Thoracic aorta (tissue), 2 donors: Measurements from ENCODE around the gene TNNT2. TPM values are rescaled to one million over a fixed set of nuclear protein-coding genes. Genes with fewer than 3 reads are reported as not detected.

Experiments used
- ATAC-seq: fragments of 150-250 bp; one replicate; pipeline ENCODE4 v1.8.0; 2017; ENCODE audit warnings: low read depth; ENCODE audit not compliant: insufficient number of reproducible peaks, low FRiP score
- DNase-seq: peaks from one replicate; pipeline ENCODE4 v3.0.0-alpha.2; 2020; ENCODE audit warnings: low spot score
- H3K27ac ChIP-seq, 2 donors: fragments of 200-600 bp; sonication (generic); 1 replicate in 1 of 2; 2 replicates in 1 of 2; pipeline ENCODE4 v1.5.1; 2016; ENCODE audit warnings: mild to moderate bottlenecking in 2 of 2, moderate library complexity in 2 of 2
- H3K27me3 ChIP-seq: fragments of 200-600 bp; sonication (generic); replicated peaks from 2 replicates; pipeline ENCODE4 v1.6.0; 2016; ENCODE audit warnings: mild to moderate bottlenecking; ENCODE audit not compliant: insufficient read depth
- H3K36me3 ChIP-seq: fragments of 200-600 bp; sonication (generic); one replicate; pipeline ENCODE4 v1.5.1; 2016
- H3K4me1 ChIP-seq, 2 donors: fragments of 200-600 bp; sonication (generic); 1 replicate in 1 of 2; 2 replicates in 1 of 2; pipeline versions ENCODE4 v1.5.1 to v1.6.0; 2016; ENCODE audit warnings: low read depth in 2 of 2, mild to moderate bottlenecking in 1 of 2; ENCODE audit not compliant: control insufficient read depth in 1 of 2
- H3K4me3 ChIP-seq: fragments of 200-600 bp; sonication (generic); 2 replicates; pipeline ENCODE4 v1.5.1; 2016; ENCODE audit warnings: mild to moderate bottlenecking
- H3K9me3 ChIP-seq: fragments of 200-600 bp; sonication (generic); 2 replicates; pipeline ENCODE4 v1.5.1; 2016
- total RNA-seq, 2 donors: library from RNA; depleted of rRNA; stranded (reverse); fragments of >200 nt; gene quantifications; one replicate each; pipeline versions ENCODE4 v1.1.0 to v1.2.3, GENCODE V29; 2016
- TF ChIP-seq, protein P1 (sequence below): fragments of 200-600 bp; sonication (generic); IDR thresholded peaks from one replicate; pipeline ENCODE4 v1.5.1; 2019; ENCODE audit warnings: antibody characterized with exemption

TNNT2 gene
- total RNA-seq, 2 donors from 2014 or later: 0.21 TPM; not detected in 1

- no peak overlapping the region for H3K27ac ChIP-seq
- peak; percentile 24 for DNase-seq
- no peaks in the 10 kb centered on the region for H3K36me3 ChIP-seq
- peak; percentile 61 for ATAC-seq
- no peaks in the 10 kb centered on the region for H3K9me3 ChIP-seq
- H3K4me3 ChIP-seq: no peak overlapping the region
- H3K4me1 ChIP-seq: no peaks in the 10 kb centered on the region
- H3K27me3 ChIP-seq: no peaks in the 10 kb centered on the region
- TF ChIP-seq, protein P1, sequence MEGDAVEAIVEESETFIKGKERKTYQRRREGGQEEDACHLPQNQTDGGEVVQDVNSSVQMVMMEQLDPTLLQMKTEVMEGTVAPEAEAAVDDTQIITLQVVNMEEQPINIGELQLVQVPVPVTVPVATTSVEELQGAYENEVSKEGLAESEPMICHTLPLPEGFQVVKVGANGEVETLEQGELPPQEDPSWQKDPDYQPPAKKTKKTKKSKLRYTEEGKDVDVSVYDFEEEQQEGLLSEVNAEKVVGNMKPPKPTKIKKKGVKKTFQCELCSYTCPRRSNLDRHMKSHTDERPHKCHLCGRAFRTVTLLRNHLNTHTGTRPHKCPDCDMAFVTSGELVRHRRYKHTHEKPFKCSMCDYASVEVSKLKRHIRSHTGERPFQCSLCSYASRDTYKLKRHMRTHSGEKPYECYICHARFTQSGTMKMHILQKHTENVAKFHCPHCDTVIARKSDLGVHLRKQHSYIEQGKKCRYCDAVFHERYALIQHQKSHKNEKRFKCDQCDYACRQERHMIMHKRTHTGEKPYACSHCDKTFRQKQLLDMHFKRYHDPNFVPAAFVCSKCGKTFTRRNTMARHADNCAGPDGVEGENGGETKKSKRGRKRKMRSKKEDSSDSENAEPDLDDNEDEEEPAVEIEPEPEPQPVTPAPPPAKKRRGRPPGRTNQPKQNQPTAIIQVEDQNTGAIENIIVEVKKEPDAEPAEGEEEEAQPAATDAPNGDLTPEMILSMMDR: peak; percentile 84
Measured at GRCh38 chr1:201408176-201408833, 30.8 kb upstream of the TNNT2 start.

GRCh38 chr1:201406831-201407406 lies 29.4 kb upstream of the TNNT2 start:
- TF ChIP-seq, protein P1: no peak
- Histone ChIP-seq H3K4me1 (no peaks in the 10 kb centered on the region), H3K27ac (no peak overlapping the region), H3K9me3 (no peaks in the 10 kb centered on the region), H3K36me3 (no peaks in the 10 kb centered on the region), H3K4me3 (no peak overlapping the region), H3K27me3 (no peaks in the 10 kb centered on the region)
- no peak for ATAC-seq
- no peak for DNase-seq

GRCh38 chr1:201405484-201405831 lies 28.0 kb upstream of the TNNT2 start:
- no peaks in the 10 kb centered on the region for H3K9me3 ChIP-seq
- no peak overlapping the region for H3K27ac ChIP-seq
- no peak overlapping the region for H3K4me3 ChIP-seq
- ATAC-seq: no peak
- DNase-seq: no peak
- H3K27me3 ChIP-seq: no peaks in the 10 kb centered on the region
- H3K4me1 ChIP-seq: no peaks in the 10 kb centered on the region
- H3K36me3 ChIP-seq: no peaks in the 10 kb centered on the region
- TF ChIP-seq, protein P1: no peak

DNA sequence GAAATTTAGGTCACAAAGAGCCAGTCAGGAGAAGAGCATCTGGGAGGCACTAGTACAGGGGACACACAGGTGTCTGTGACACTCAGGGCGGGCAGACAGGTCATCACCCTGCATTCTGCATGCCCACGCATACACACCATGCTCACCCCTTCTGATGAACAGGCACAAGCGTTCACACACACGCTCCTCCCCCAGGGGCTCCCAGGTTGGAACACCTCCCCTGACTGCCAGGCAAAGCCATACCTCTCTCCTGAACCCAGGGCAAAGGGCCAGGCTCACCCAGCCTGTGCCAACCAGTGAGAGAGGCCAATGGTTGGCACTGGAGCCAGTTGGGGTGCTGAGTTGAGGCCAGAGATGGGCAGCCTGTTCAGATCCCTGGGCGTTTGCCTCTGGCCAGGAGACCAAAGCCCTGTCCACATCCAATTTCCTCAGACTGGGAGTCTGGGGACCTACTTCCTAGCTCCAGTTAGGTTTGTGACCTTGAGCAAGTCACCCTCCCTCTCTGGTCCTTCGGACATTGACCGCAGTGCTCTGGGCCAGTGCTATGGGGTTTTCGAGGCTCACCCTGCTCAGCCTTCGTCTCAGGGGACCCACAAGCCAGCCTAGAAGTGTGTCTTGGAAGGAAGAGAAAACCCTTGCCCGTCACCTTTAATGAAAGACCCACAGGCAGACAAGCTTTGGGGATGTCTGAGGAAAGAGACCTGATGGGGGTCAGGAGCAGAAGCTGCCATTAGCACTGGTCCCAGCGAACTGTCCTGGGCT lies 27.4 kb upstream of the TNNT2 start:
- Histone ChIP-seq H3K36me3 (no peaks in the 10 kb centered on the region), H3K27me3 (peaks cover 3% of the 10 kb centered on the region), H3K27ac (no peak overlapping the region), H3K4me1 (no peaks in the 10 kb centered on the region), H3K4me3 (no peak overlapping the region), H3K9me3 (no peaks in the 10 kb centered on the region)
- TF ChIP-seq, protein P1: no peak
- DNase-seq (no peak), ATAC-seq (no peak)

GRCh38 chr1:201404055-201404454 lies 26.6 kb upstream of the TNNT2 start:
- peaks cover 12% of the 10 kb centered on the region for H3K27me3 ChIP-seq
- ATAC-seq: no peak
- TF ChIP-seq, protein P1: no peak
- no peaks in the 10 kb centered on the region for H3K36me3 ChIP-seq
- H3K4me3 ChIP-seq: no peak overlapping the region
- H3K4me1 ChIP-seq: peaks cover 0 to 6% of the 10 kb centered on the region in 2 donors
- DNase-seq: no peak
- no peaks in the 10 kb centered on the region for H3K9me3 ChIP-seq
- H3K27ac ChIP-seq: no peak overlapping the region
